BE2C (cell line): Measurements from ENCODE around the gene OSM.

Experiments used
- DNase-seq: peaks from one replicate; pipeline ENCODE4 v3.0.0-alpha.2; 2020
- H3K27me3 ChIP-seq: fragments of 250-450 bp; sonication (Bioruptor Pico); 2 replicates; pipeline ENCODE4 v1.5.1; 2020; ENCODE audit warnings: mild to moderate bottlenecking
- H3K36me3 ChIP-seq: fragments of 250-450 bp; sonication (Bioruptor Pico); 2 replicates; pipeline ENCODE4 v1.5.1; 2020; ENCODE audit warnings: mild to moderate bottlenecking
- H3K4me1 ChIP-seq: fragments of 250-450 bp; sonication (Bioruptor Pico); 2 replicates; pipeline ENCODE4 v1.5.1; 2020
- H3K4me3 ChIP-seq: 2 replicates; pipeline ENCODE4 v1.5.1; 2011; ENCODE audit warnings: low read depth, low read length
- H3K9me3 ChIP-seq: fragments of 250-450 bp; sonication (Bioruptor Pico); 2 replicates; pipeline ENCODE4 v1.5.1; 2020
- TF ChIP-seq, protein P1 (sequence below): IDR thresholded peaks from 2 replicates; pipeline ENCODE4 v1.5.1; 2012; ENCODE audit warnings: mild to moderate bottlenecking, low read depth, low read length

OSM gene

DNA sequence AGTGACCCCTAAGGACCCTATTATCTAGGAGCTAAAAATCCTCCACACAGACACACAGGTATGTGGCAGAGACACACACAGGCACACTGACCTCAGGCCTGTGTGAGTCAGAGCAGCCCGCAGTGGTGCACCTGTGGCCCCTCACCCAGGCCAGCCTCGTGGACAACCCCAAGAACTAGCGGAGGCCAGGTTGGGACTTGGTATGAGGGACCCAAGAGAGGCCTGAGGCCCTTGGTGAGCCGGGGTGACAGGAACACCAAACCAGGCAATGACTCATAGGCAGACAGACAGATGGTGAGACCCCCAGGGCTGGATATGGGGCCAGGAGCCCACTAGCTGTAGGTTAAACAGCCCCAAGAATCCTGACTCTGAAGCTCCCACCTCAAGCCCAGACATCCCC is 16.7 kb upstream of the OSM start:
- Histone ChIP-seq H3K4me3 (no peak overlapping the region), H3K36me3 (no peaks in the 10 kb centered on the region), H3K9me3 (no peaks in the 10 kb centered on the region), H3K4me1 (peaks cover 3% of the 10 kb centered on the region; the same call in 1 of the 2 replicates), H3K27me3 (no peaks in the 10 kb centered on the region)
- no peak for DNase-seq
- TF ChIP-seq, protein P1, sequence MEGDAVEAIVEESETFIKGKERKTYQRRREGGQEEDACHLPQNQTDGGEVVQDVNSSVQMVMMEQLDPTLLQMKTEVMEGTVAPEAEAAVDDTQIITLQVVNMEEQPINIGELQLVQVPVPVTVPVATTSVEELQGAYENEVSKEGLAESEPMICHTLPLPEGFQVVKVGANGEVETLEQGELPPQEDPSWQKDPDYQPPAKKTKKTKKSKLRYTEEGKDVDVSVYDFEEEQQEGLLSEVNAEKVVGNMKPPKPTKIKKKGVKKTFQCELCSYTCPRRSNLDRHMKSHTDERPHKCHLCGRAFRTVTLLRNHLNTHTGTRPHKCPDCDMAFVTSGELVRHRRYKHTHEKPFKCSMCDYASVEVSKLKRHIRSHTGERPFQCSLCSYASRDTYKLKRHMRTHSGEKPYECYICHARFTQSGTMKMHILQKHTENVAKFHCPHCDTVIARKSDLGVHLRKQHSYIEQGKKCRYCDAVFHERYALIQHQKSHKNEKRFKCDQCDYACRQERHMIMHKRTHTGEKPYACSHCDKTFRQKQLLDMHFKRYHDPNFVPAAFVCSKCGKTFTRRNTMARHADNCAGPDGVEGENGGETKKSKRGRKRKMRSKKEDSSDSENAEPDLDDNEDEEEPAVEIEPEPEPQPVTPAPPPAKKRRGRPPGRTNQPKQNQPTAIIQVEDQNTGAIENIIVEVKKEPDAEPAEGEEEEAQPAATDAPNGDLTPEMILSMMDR: no peak

DNA sequence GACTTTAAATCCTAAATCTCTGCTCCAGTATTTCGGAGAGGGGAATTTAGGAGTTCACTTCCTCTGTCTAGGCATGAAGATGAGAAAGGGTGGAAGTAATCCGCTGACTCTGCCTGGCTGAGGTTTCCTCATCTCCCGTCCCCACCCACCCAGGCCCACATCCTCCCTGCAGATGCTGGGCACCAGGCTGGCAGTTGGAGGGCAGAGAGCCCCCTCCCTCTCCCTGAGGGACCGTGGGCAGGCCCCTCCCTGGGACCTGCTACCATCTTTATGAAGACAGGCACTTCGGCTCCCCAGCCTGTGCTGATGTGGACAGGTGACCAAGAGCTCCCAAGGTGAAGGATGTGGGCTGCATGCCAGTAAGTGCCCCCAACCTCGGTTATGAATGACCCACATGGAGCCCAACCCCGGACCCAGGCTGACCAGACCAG is 16.0 kb upstream of the OSM start:
- no peak for DNase-seq
- H3K9me3 ChIP-seq: no peaks in the 10 kb centered on the region
- no peaks in the 10 kb centered on the region for H3K4me1 ChIP-seq
- TF ChIP-seq, protein P1: no peak
- H3K4me3 ChIP-seq: no peak overlapping the region
- H3K36me3 ChIP-seq: no peaks in the 10 kb centered on the region
- H3K27me3 ChIP-seq: no peaks in the 10 kb centered on the region

DNA sequence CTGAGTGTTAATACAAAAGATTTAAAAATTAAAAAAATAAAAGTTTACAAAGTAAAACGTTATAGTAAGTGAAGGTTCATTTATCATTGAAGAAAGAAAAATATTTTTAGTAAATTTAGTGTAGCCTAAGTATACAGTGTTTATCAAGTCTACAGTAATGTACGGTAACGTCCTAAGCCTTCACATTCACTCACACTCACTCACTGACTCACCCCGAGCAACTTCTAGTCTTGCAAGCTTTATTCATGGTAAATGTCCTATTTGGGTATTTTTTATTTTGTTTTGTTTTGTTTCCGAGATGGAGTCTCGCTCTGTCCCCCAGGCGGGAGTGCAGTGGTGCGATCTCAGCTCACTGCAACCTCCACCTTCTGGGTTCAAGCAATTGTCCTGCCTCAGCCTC is 13.9 kb upstream of the OSM start:
- DNase-seq: no peak
- Histone ChIP-seq H3K4me1 (no peaks in the 10 kb centered on the region), H3K36me3 (no peaks in the 10 kb centered on the region), H3K9me3 (no peaks in the 10 kb centered on the region), H3K4me3 (no peak overlapping the region), H3K27me3 (no peaks in the 10 kb centered on the region)
- TF ChIP-seq, protein P1: no peak

DNA sequence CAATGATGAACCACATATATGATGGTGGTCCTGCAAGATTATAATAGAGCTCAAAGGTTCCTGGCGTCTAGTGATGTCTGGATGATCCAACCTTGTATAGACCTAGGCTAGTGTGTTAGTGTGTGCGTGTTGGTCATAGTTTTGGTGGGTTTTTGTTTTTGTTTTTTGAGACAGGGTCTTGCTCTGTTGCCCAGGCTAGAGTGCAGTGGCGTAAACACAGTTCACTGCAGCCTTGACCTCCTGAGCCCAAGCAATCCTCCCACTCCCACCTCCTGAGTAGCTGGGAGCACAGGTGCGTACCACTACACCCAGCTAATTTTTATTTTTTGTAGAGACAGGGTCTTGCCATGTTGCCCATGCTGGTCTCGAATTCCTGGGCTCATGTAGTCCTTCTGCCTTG is 13.3 kb upstream of the OSM start:
- Histone ChIP-seq H3K36me3 (no peaks in the 10 kb centered on the region), H3K4me1 (no peaks in the 10 kb centered on the region), H3K4me3 (no peak overlapping the region), H3K9me3 (no peaks in the 10 kb centered on the region), H3K27me3 (no peaks in the 10 kb centered on the region)
- no peak for DNase-seq
- TF ChIP-seq, protein P1: no peak

DNA sequence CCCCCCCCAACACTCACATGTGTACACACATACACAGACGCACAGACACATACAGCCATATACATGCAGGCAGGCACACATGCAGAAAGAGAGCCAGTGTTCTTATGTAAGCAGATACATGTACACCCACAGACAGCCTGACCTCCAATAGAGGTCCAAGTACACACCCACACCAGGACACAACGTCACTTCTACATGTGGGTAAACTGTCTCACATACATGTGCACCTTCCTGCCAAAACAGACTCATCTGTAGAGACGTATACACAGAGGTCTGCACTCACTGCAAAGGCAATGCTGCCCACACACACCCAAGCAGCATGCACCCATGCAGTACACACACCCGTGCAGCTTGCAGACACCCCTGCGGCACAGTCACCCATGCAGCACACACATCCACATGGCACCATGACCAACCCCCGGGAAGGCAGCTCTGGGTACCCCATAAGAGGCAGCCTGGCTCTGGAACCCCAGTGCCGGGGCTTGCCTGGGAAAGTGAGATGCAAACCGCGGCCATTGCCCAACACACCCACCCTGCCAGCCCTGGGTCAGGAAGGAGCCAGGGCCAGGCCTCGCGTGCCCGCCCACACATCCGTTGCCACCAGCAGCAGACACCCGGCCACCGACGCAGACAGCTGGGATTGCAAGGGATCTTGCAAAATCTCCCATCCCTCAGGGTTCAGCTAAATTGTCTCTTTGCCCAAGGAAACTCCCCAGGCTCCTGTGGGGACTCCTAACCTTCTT is 12.6 kb upstream of the OSM start:
- DNase-seq: no peak
- H3K4me1 ChIP-seq: no peaks in the 10 kb centered on the region

More for the DNA sequence above, 12.6 kb upstream of the OSM start:
- H3K36me3 ChIP-seq: no peaks in the 10 kb centered on the region
- H3K9me3 ChIP-seq: no peaks in the 10 kb centered on the region
- no peak overlapping the region for H3K4me3 ChIP-seq
- TF ChIP-seq, protein P1: no peak
- H3K27me3 ChIP-seq: no peaks in the 10 kb centered on the region
